HG03354 (cell line): ENCODE data around the gene SLC38A4.

ENCODE experiments used
- ATAC-seq: cut with Tn5 transposase; IDR thresholded peaks from one replicate; pipeline ENCODE4 v1.9.1; 2021; ENCODE audit warnings: mild to moderate bottlenecking; ENCODE audit not compliant: unreplicated experiment, poor library complexity, severe bottlenecking

SLC38A4 gene

DNA sequence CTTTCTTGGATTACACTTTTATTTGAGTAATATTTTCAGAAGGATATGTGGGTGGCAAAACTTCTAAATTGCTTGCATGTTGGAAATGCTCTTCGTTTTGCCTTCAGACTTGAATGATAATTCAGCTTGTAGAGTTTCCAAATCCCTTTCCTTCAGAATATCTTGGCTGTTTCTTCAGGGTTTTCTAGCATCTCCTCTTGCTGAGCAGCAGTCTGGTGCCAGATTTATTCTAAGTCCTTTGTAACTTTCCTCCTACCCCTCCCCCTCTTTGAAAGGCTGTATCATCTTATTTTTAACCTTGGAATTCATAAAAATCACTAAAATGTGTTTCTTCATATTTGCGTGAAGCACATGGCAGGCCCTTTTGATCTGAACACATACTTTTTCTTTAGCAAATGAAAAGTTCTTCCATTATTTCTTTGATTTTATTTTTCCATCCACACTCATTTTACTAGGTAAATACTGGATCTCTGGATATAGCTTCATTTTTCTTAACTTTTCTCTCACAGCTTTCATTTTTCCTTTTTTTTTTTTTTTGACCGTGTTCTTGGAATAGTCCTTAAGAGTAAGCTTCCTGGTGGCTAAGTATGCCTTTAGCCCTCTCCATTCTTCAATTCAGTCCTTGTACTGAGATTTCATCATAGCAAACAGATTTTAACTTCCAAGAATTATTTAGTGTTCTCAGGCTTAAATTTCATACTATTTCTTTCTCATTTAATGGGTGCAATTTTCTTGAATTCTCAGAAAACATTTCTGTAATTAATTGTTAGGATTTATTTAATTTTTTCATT is 102.0 kb downstream of the SLC38A4 start:
- ATAC-seq: no peak

DNA sequence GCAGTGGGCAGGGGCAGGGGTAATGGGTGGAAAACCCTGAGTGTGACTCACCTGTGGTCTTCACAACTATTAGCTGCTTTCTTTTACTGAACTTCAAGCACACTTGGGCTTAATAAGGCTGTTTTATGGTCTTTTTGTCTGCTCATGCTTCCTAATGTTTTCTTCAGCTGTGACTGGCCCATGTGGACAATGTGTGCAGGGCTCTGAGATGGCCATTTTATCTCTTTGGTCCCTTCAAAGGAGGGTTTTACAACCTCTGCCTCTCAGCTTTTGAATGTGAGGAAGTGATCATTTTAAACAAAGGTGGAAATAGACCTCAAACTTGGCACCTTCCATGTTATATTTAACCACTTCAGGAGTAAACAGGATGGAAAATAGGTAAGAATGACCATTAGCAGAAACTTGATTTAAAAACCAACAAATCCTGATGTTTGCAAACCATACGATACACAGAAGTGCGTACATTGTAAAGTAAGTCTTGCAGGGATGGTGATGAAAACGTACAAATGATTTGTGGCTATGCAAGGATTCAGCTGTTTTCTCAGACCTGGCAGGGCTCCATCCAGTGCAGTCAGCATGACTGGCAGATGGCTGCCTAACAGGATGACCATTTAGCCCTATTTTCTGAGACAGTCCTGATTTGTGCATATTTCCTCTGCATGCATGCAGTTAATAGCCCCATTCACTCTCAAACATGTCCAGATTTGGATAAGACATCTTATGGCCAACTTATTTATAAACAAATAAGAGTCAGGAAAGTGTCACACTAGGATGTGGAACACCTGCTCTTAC is 103.2 kb downstream of the SLC38A4 start:
- no peak for ATAC-seq

DNA sequence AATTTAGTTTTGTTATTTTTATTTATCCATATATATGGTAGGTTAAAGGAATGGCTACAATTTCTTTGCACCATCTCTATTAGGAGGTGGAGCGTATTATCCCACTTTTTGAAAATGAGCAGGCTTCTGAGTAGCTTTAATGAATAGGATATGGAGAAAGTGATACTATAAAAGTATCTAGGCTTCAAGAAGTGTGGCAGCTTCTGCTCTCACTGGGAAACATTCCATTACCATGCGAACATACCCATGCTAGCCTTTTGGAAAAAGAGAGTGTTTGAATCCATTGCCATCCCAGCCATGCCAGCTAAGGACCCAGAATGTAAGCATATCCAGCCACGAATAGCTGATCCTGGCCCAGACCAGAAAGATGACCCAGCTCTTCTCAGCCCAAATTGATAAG is 107.3 kb downstream of the SLC38A4 start:
- no peak for ATAC-seq

DNA sequence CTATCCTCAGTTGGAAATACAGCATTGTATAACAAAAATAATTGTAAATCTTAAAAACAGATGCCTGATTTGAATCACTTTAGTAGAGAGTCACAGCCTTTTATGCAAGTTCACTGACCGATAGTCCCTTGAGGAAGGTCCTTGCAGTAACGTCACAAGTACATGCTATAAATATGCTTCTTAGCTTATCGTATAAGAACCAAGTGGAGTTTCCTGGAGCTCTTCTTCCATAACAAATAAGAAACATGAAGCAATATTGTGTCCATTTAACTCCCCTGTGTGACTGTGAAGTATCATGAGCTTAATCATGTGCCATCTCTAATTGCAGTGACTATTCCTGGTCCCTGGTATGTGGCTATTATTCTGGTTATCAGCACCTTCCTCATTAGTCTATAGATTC is 107.9 kb downstream of the SLC38A4 start:
- ATAC-seq: no peak

DNA sequence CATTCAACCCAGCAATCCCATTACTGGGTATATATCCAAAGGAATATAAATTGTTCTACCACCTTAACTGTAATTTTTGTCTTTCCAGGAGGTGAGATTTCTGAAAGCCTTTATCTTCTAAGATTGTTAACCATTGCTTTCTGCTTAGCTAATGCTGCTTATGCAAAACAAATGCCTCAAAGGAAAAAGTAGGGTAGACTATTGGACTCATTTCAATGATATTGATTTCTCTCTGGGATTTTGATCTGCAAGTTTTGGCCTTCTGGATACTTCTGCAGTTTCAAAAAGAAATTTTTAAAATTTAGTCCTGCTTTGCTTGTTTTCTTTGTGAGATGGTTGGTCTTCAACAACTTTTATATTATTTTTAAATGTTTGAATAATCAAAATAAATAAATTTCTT is 108.6 kb downstream of the SLC38A4 start:
- no peak for ATAC-seq
